Astrocyte of the cerebellum (primary cell): ENCODE measurements around the gene POC1A.

Experiments used
- DNase-seq: peaks from one replicate; pipeline ENCODE4 v3.0.0-alpha.2; 2011; ENCODE audit warnings: low read depth
- H3K4me3 ChIP-seq: 2 replicates; pipeline ENCODE4 v1.5.1; 2011; ENCODE audit warnings: mild to moderate bottlenecking, low read depth, low read length, moderate library complexity
- in situ Hi-C: cut with HindIII; loops from 2 replicates; pipeline ENCODE4 v1.10.0; 2017; ENCODE audit warnings: low sequenced_read_pairs
- TF ChIP-seq, protein P1 (sequence below): IDR thresholded peaks from 2 replicates; pipeline ENCODE4 v1.5.1; 2012; ENCODE audit warnings: low read length, low read depth, moderate library complexity, mild to moderate bottlenecking; ENCODE audit errors: missing control alignments

Gene POC1A

DNA sequence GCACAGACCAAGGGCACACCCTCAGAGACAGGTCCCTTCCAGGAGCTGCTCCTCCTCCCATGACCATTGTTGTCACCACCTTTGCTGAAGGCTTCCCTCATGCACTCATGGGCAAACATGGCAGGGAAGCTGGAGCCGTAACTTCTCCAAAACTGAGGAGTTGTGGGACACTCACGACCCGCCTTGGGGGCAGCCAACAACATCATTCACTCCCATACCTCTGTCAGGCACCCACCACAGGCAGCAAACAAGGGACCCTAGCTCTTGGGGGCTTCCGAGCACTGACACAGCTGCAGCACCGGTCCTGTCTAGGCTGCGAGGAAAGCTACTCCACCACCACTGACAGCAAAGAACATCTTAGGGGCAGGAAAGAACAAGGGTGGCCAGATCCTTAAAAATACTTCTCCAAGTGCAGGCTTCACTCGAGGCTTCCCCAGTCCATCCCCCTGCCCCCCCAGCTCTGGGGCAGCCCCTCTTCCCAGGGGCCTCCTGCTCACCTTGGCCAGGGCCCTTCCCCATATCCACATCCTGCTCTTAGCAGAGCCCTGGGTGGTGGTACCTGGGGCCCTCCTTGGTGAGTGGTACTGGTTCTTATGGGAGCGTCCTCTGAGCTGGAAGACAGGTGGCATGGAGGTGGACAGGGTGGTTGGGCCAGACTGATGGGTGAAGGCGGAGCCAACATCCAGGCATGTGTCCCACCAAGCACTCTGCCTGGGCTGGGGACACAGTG lies 69.8 kb downstream of the POC1A start:
- no peak for DNase-seq
- no peak overlapping the region for H3K4me3 ChIP-seq
- in situ Hi-C loops = no loop called here
- TF ChIP-seq, protein P1, sequence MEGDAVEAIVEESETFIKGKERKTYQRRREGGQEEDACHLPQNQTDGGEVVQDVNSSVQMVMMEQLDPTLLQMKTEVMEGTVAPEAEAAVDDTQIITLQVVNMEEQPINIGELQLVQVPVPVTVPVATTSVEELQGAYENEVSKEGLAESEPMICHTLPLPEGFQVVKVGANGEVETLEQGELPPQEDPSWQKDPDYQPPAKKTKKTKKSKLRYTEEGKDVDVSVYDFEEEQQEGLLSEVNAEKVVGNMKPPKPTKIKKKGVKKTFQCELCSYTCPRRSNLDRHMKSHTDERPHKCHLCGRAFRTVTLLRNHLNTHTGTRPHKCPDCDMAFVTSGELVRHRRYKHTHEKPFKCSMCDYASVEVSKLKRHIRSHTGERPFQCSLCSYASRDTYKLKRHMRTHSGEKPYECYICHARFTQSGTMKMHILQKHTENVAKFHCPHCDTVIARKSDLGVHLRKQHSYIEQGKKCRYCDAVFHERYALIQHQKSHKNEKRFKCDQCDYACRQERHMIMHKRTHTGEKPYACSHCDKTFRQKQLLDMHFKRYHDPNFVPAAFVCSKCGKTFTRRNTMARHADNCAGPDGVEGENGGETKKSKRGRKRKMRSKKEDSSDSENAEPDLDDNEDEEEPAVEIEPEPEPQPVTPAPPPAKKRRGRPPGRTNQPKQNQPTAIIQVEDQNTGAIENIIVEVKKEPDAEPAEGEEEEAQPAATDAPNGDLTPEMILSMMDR = no peak

DNA sequence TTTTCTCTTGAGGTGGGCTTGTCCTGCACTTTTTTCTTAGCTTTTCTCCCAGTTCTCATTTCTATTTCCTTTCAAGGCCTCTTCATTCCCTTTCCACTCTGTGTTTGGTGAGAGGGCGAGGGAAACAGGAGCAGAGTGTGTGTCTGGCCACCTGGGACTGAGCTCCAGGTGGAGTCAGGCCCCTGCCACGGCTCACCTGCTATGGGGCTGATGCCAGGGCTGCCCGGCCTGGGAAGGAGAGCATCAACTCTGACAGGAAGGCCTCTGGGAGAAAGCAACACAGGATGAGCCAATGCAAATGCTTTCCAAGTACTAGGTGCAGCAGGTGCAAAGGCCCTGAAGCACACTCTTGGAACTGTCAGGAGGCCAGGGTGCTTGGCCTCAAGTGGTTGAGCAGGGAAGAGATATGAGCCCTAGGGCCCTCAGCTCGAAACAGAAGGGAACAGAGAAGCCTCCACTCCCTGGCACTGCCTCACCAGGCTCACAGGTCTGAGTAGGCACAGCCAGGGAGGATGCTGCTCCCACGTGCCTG lies 70.6 kb downstream of the POC1A start:
- in situ Hi-C loops = no loop called here
- TF ChIP-seq, protein P1 = no peak
- no peak for DNase-seq
- no peak overlapping the region for H3K4me3 ChIP-seq

DNA sequence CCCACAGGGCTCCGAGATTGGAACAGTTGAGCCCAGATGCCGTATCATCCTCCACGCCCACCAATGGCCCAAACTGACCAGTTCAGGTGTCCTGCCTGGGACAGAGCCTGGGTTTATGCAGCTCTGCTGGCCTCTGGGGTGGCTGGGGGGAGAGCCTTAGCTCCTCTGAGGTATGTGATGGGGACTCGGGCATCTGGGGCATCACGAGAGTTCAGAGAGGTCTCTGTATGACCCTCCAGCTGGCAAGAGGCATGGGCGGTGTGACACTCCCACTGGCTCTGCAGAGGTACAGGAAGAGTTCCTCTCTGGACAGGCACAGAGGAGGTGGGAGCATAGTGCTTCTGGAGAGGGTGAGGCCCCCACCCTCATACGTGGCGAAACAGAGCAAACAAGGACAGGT lies 71.3 kb downstream of the POC1A start:
- TF ChIP-seq, protein P1 = no peak
- DNase-seq = no peak
- in situ Hi-C loops = no loop called here
- no peak overlapping the region for H3K4me3 ChIP-seq

DNA sequence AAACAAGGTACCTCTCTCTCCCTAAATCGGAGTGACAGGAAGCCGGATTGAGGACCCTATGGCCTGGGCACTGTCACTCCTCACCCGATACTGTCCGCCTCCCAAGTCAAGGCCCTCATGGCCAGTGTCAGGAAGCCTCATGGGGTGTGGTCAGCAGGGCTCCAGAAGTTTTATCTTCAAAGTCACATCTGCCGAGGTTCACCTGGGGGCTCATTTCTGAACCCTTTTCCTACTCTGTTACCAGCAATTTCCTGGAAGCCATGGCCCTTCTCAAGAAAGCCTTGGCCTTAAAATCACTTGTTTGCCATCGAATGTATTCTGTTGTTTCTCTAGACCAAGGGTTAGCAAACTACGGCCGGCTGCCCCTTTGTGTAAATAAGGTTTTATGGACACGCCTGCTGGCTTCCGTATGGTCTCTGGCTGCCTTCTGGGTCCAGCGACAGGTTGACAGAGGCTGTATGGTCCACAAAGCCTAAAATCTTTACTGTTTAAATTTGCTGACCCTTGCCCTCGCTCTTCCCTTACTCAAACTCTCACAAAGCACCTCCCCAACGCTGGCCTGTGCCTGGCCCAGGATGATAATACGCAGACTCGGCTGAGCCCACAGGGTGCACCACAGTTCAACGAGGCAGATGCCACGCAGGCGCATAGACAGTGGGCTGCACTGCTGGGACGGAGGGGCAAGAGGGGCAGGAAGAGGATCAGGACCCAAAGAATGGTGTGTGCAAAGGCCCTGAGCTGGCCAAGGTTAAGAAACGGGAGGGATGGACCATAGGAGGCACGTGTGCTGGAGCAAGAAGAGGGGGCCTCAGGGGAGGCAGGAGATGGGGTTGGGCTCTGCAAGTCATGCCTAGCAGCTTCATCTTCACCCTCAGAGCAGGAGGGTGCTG lies 73.1 kb downstream of the POC1A start:
- no peak overlapping the region for H3K4me3 ChIP-seq
- in situ Hi-C loops = no loop called here
- DNase-seq = no peak
- TF ChIP-seq, protein P1 = no peak

DNA sequence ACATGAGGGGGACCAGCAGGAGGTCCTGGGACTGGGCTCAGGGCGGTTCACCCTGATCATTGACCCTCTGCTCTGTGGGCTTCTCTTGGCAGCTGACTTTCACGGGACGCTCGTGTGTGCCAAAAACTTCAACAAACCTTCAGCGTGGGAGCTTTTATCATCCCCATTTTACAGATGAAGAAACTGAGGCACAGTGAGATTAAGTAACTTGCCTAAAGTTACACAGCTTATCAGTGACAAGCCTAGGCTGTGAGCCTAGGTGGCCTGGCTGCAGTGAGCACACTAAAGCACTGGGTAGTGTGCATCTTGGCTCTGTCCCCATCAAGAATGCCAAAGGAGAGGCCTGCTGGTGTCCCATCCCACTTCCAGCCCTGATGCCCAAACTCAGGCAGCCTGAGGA lies 74.3 kb downstream of the POC1A start:
- in situ Hi-C loops = no loop called here
- TF ChIP-seq, protein P1 = no peak
- no peak overlapping the region for H3K4me3 ChIP-seq
- no peak for DNase-seq

DNA sequence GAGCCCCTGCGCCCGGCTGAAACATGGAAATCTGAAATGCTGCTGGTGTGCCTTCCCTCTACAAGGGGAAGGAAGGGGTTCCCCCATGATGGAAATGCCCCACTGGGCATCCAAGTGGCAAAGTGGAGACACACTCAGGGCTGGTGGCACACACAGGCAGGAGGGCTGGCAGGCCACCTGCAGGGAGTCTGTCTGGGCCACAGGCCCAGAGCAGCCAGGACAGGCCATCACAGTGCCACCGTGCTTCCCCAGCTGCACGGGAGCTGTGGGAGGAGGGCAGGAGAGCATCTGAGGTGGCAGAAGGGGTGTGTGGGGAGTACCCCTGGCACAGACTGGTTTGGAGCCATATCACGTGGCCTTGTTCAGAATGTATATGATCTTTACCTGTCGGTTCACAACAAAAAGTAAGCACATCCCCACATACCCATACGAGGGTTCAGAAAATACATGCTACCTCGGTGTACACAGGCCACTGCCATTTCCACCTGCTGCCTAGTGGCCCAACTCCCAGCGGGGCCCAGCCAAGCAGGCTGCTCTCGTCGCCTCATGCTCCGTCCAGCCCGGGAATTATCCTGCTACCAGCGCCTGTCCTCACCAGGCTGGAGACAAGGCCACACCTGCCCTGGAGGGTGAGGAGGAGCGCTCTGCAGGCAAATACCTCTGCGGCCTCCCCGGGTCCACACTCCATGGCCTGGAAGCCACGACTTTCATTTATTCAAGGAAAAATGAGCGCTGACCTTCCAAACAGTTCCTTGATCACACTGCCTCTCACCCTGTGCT lies 75.3 kb downstream of the POC1A start:
- in situ Hi-C loops = no loop called here
- DNase-seq = no peak
- no peak overlapping the region for H3K4me3 ChIP-seq
- TF ChIP-seq, protein P1 = no peak
